Body of pancreas (tissue), 4 donors: ENCODE results near the gene CROCC. TPM values are rescaled to one million over a fixed set of nuclear protein-coding genes. Genes with fewer than 3 reads are reported as not detected.
"Not testable (repeated sequence)": the region's sequence is repeated elsewhere in the genome, so short reads cannot be mapped to it uniquely, and the experiment has no call there.

ENCODE experiments used
- ATAC-seq: fragments of 150-250 bp; one replicate; pipeline ENCODE4 v1.9.1; 2016
- DNase-seq, 4 donors: peaks; one replicate each; pipeline ENCODE4 v3.0.0-alpha.2; 2019
- H3K27ac ChIP-seq, 4 donors: fragments of 200-600 bp; sonication (generic); 1 replicate in 3 of 4; 2 replicates in 1 of 4; pipeline versions ENCODE4 v1.5.1 to v1.6.1; 2016 to 2019; ENCODE audit warnings: mild to moderate bottlenecking in 1 of 4, mixed read lengths in 1 of 4, moderate library complexity in 1 of 4
- H3K27me3 ChIP-seq, 2 donors: fragments of 200-600 bp; sonication (generic); one replicate each; pipeline ENCODE4 v1.6.0; 2016; ENCODE audit warnings: mild to moderate bottlenecking in 1 of 2
- H3K36me3 ChIP-seq, 2 donors: fragments of 200-600 bp; sonication (generic); replicated peaks in 1 of 2; 2 replicates each; pipeline ENCODE4 v1.5.1; 2016; ENCODE audit warnings: low read depth in 2 of 2; ENCODE audit not compliant: insufficient read depth in 1 of 2
- H3K4me1 ChIP-seq: fragments of 200-600 bp; sonication (generic); one replicate; pipeline ENCODE4 v1.6.0; 2016
- H3K4me3 ChIP-seq, 2 donors: fragments of 200-600 bp; sonication (generic); 1 replicate in 1 of 2; 2 replicates in 1 of 2; pipeline ENCODE4 v1.5.1; 2016 to 2019
- H3K9me3 ChIP-seq, 3 donors: fragments of 200-600 bp; sonication (generic); 1 replicate in 2 of 3; 2 replicates in 1 of 3; pipeline ENCODE4 v1.5.1; 2016
- CTCF ChIP-seq, 7 experiments: fragments of 450-650 bp in 4 of 7; fragments of 200-600 bp in 3 of 7; sonication (generic) in 3 of 7; IDR thresholded peaks; one replicate each; pipeline ENCODE4 v1.5.1; 2016 to 2019; ENCODE audit warnings: antibody characterized with exemption in 7 of 7
- POLR2A ChIP-seq, 3 donors: fragments of 450-650 bp; IDR thresholded peaks; one replicate each; pipeline ENCODE4 v1.6.1; 2016; ENCODE audit warnings: antibody characterized with exemption in 3 of 3, mild to moderate bottlenecking in 2 of 3
- WGBS, 2 donors: methylation state at CpG; one replicate each; pipeline ENCODE4 v1.1.5; 2017; 5-methylcytosine and 5-hydroxymethylcytosine counted together
- intact Hi-C: fragments of 100-400 bp; cut with DNase I; formaldehyde crosslinking; loops from one replicate; pipeline ENCODE4 v1.15.1; 2023
- total RNA-seq, 2 donors: library from RNA; depleted of rRNA; stranded (reverse); fragments of >200 nt; gene quantifications; one replicate each; pipeline ENCODE4 v1.1.0, GENCODE V29; 2016

CROCC gene
- total RNA-seq, 2 donors from 2014 or later, result 49.8 to 151 TPM

- no peaks in the 10 kb centered on the region for H3K27me3 ChIP-seq
- ATAC-seq (no peak), DNase-seq (no peak)
- intact Hi-C loops, result no loop called here
- H3K36me3 ChIP-seq, result no peaks in the 10 kb centered on the region
- H3K9me3 ChIP-seq, result no peaks in the 10 kb centered on the region
- 79 to 84% methylated on average over 14 of the region's 14 CpGs for WGBS, 2 donors
- no peak overlapping the region for H3K27ac ChIP-seq
- H3K4me3 ChIP-seq, result no peak overlapping the region
- H3K4me1 ChIP-seq, result peaks cover 13% of the 10 kb centered on the region
- TF ChIP-seq POLR2A (IDR thresholded peaks at IDR 0.05) (no peak), CTCF (IDR thresholded peaks at IDR 0.05) (no peak)
Measured at GRCh38 chr1:16927256-16927655, 5.5 kb downstream of the CROCC start.

GRCh38 chr1:16927711-16928485 lies 6.2 kb downstream of the CROCC start:
- no peaks in the 10 kb centered on the region for H3K9me3 ChIP-seq
- no peak overlapping the region for H3K4me3 ChIP-seq
- 74 to 79% methylated on average over 11 to 13 of the region's 13 CpGs for WGBS, 2 donors
- TF ChIP-seq POLR2A (IDR thresholded peaks at IDR 0.05) (no peak), CTCF (IDR thresholded peaks at IDR 0.05) (no peak)
- DNase-seq (no peak), ATAC-seq (no peak)
- peaks cover 7% of the 10 kb centered on the region for H3K4me1 ChIP-seq
- H3K27me3 ChIP-seq, result no peaks in the 10 kb centered on the region
- H3K36me3 ChIP-seq, result no peaks in the 10 kb centered on the region
- H3K27ac ChIP-seq, result no peak overlapping the region
- intact Hi-C loops, result no loop called here

GRCh38 chr1:16929146-16930041 lies 7.7 kb downstream of the CROCC start:
- WGBS, 2 donors, result 85 to 90% methylated on average over 19 to 24 of the region's 24 CpGs
- H3K36me3 ChIP-seq, DNase-seq, intact Hi-C loops, H3K9me3 ChIP-seq, H3K27ac ChIP-seq, H3K4me3 ChIP-seq, H3K27me3 ChIP-seq, H3K4me1 ChIP-seq, ATAC-seq: not testable (repeated sequence)

- H3K4me1 ChIP-seq, H3K9me3 ChIP-seq, H3K4me3 ChIP-seq, intact Hi-C loops, H3K36me3 ChIP-seq, ATAC-seq, H3K27me3 ChIP-seq, DNase-seq, H3K27ac ChIP-seq: not testable (repeated sequence)
- 81 to 83% methylated on average over 18 of the region's 18 CpGs for WGBS, 2 donors
Measured at GRCh38 chr1:16931206-16931934, 9.6 kb downstream of the CROCC start.

- H3K4me3 ChIP-seq, H3K27ac ChIP-seq, ATAC-seq, H3K9me3 ChIP-seq, DNase-seq, H3K36me3 ChIP-seq, intact Hi-C loops, H3K4me1 ChIP-seq, H3K27me3 ChIP-seq: not testable (repeated sequence)
Measured at GRCh38 chr1:16933945-16934344, 12.2 kb downstream of the CROCC start.

- H3K9me3 ChIP-seq, ATAC-seq, H3K27ac ChIP-seq, intact Hi-C loops, DNase-seq, H3K4me1 ChIP-seq, H3K4me3 ChIP-seq, H3K27me3 ChIP-seq, H3K36me3 ChIP-seq: not testable (repeated sequence)
- WGBS, 2 donors, result 86 to 90% methylated on average over 15 to 16 of the region's 16 CpGs
Measured at GRCh38 chr1:16936580-16936979, 14.8 kb downstream of the CROCC start.
